Neural cell (in vitro differentiated cells): Measurements from ENCODE around the gene ASAP3. TPM values are rescaled to one million over a fixed set of nuclear protein-coding genes. Genes with fewer than 3 reads are reported as not detected.
A peak's percentile ranks its signal among the peaks of the same experiment; 100 is the strongest.

Experiments
- H2AFZ ChIP-seq: fragments of 200-600, 300-800 bp; sonication (generic), shearing (Covaris generic); 2 replicates; pipeline ENCODE4 v1.6.0; 2014; ENCODE audit warnings: low read depth, mild to moderate bottlenecking, antibody characterized with exemption, low read length, moderate library complexity
- H3F3A ChIP-seq: fragments of 200-600 bp; shearing (Covaris generic); 2 replicates; pipeline ENCODE4 v1.6.1; 2016; ENCODE audit warnings: mild to moderate bottlenecking, moderate library complexity, mixed read lengths, antibody characterized with exemption, low read length; ENCODE audit not compliant: insufficient read depth, poor library complexity, severe bottlenecking
- H3K27ac ChIP-seq: fragments of 200-600, 300-800 bp; sonication (generic), shearing (Covaris generic); 2 replicates; pipeline ENCODE4 v1.5.1; 2014; ENCODE audit warnings: mild to moderate bottlenecking, low read length, moderate library complexity
- H3K27me3 ChIP-seq: fragments of 300-800, 200-600 bp; sonication (generic), shearing (Covaris generic); 2 replicates; pipeline ENCODE4 v1.6.0; 2014; ENCODE audit warnings: mild to moderate bottlenecking, low read depth, low read length, moderate library complexity; ENCODE audit not compliant: insufficient read depth
- H3K36me3 ChIP-seq: fragments of 300-800, 200-600 bp; sonication (generic), shearing (Covaris generic); 2 replicates; pipeline ENCODE4 v1.5.1; 2014; ENCODE audit warnings: mild to moderate bottlenecking, antibody characterized with exemption, low read length, moderate library complexity; ENCODE audit not compliant: insufficient read depth
- H3K4me2 ChIP-seq: fragments of 300-800, 200-600 bp; sonication (generic), shearing (Covaris generic); 2 replicates; pipeline ENCODE4 v1.6.0; 2014; ENCODE audit warnings: mild to moderate bottlenecking, low read length
- H3K4me3 ChIP-seq: fragments of 300-800, 200-600 bp; sonication (generic), shearing (Covaris generic); 2 replicates; pipeline ENCODE4 v1.5.1; 2014; ENCODE audit warnings: mild to moderate bottlenecking, low read length, moderate library complexity
- H3K79me2 ChIP-seq: fragments of 200-600 bp; shearing (Covaris generic); replicated peaks from 2 replicates; pipeline ENCODE4 v1.6.0; 2014; ENCODE audit warnings: mild to moderate bottlenecking, low read length, moderate library complexity; ENCODE audit not compliant: insufficient read depth
- H3K9ac ChIP-seq: fragments of 300-800, 200-600 bp; sonication (generic), shearing (Covaris generic); 2 replicates; pipeline ENCODE4 v1.6.1; 2016; ENCODE audit warnings: mild to moderate bottlenecking, low read length, mixed read lengths
- H3K9me2 ChIP-seq: fragments of 200-600 bp; shearing (Covaris generic); 2 replicates; pipeline ENCODE4 v1.6.1; 2016; ENCODE audit warnings: mild to moderate bottlenecking, low read length, mixed read lengths; ENCODE audit not compliant: insufficient read depth
- H3K9me3 ChIP-seq: fragments of 200-600, 300-800 bp; sonication (generic), shearing (Covaris generic); 2 replicates; pipeline ENCODE4 v1.6.1; 2016; ENCODE audit warnings: mild to moderate bottlenecking, mixed run types, low read length, moderate library complexity, mixed read lengths
- H4K20me1 ChIP-seq: fragments of 200-600 bp; shearing (Covaris generic); 2 replicates; pipeline ENCODE4 v1.6.1; 2016; ENCODE audit warnings: mild to moderate bottlenecking, mixed run types; ENCODE audit not compliant: insufficient read depth
- EP300 ChIP-seq: fragments of 450-650 bp; conservative IDR thresholded peaks from 2 replicates; pipeline ENCODE4 v1.6.1; 2014; ENCODE audit warnings: antibody characterized with exemption, mild to moderate bottlenecking, moderate library complexity; ENCODE audit not compliant: poor library complexity, severe bottlenecking
- EZH2 ChIP-seq: fragments of 200-600, 300-800 bp; shearing (Covaris generic), sonication (generic); IDR thresholded peaks from 2 replicates; pipeline ENCODE4 v1.6.1; 2014; ENCODE audit warnings: antibody characterized with exemption, low read length, borderline replicate concordance, mild to moderate bottlenecking; ENCODE audit not compliant: insufficient read depth, poor library complexity, severe bottlenecking
- MXI1 ChIP-seq: fragments of 450-650 bp; conservative IDR thresholded peaks from 2 replicates; pipeline ENCODE4 v1.6.1; 2014; ENCODE audit warnings: antibody characterized with exemption, mild to moderate bottlenecking; ENCODE audit not compliant: poor library complexity, severe bottlenecking
- POLR2AphosphoS5 ChIP-seq: IDR thresholded peaks from 2 replicates; pipeline ENCODE4 v1.6.1; 2012
- RAD21 ChIP-seq: fragments of 450-650 bp; conservative IDR thresholded peaks from 2 replicates; pipeline ENCODE4 v1.6.1; 2014; ENCODE audit warnings: antibody characterized with exemption, mild to moderate bottlenecking, moderate library complexity
- REST ChIP-seq: IDR thresholded peaks from 2 replicates; pipeline ENCODE4 v1.6.1; 2012; ENCODE audit warnings: borderline replicate concordance
- SMC3 ChIP-seq: fragments of 450-650 bp; conservative IDR thresholded peaks from 2 replicates; pipeline ENCODE4 v1.6.1; 2014; ENCODE audit warnings: antibody characterized with exemption, mild to moderate bottlenecking, moderate library complexity; ENCODE audit not compliant: poor library complexity
- TAF1 ChIP-seq: IDR thresholded peaks from 2 replicates; pipeline ENCODE4 v1.6.1; 2012; ENCODE audit warnings: low read depth
- polyA minus RNA-seq: library from RNA; depleted of rRNA, polyadenylated mRNA; stranded (reverse); fragments of >200 nt; gene quantifications from 2 replicates; pipeline ENCODE4 v1.2.3, GENCODE V29; 2014
- polyA plus RNA-seq: library from polyadenylated mRNA; depleted of rRNA; stranded (reverse); fragments of >200 nt; gene quantifications from 2 replicates; pipeline ENCODE4 v1.2.3, GENCODE V29; 2014
- TF ChIP-seq, protein P1 (sequence below): fragments of 450-650 bp; IDR thresholded peaks from 2 replicates; pipeline ENCODE4 v1.5.1; 2014; ENCODE audit warnings: antibody characterized with exemption, mild to moderate bottlenecking, moderate library complexity; ENCODE audit not compliant: poor library complexity, severe bottlenecking

Gene ASAP3
- polyA plus RNA-seq (14.7 and 24.9 TPM in 2 replicates), polyA minus RNA-seq (14.8 and 15.6 TPM in 2 replicates)

DNA sequence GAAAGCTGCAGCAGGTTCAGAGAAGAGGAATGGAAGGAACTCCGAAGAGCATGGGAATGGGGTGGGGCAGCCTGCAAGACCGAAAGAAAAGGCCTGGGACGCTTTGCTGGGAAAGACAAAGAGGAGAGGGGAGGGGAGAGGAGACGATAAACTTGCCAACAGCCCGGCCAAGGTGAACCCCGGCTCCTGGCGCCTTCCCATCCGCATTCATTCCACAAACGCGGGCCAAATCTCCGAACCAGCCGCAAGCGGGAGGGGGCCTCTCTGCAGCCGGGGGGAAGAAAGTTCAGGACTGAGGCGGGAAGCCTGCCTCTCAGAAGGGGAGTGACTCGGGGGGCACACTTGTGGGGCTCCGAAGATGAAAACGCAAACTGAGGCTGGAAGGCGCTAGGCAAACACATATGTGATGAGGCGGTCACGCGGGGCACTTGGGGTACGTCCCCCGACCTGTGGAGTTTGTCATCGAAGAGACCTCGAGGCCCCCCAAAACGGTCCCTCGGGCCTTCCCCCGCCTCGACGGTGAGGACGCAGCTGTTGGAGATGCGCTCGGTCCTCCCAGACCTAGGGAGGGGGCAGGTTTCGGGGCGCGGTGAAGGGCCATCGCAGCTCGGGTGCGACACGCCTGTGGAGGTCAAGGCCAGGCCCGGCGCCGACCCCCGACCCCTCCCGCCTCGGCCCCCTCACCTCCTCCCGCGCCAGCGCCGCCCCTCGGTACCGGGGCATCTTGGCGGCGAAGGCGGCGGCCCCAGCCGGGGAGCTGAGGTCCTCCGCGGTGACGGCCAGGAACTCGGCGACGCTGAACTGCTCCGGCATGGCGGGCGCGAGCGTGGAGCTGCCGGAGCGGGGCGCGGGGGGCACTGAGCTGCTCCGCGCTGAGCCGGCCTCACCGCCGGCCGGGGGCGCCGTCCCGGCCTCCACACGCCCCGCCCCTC is at the start of gene ASAP3:
Gene ASAP3, minus strand, starts transcription at position 859 of the 932 bp plus-strand sequence. Its CDS starts 46 bp downstream, at position 813.
- Histone ChIP-seq H3K27me3 (no peaks in the 10 kb centered on the region), H3K4me3 (peak within 1 kb of the TSS; percentile 92), H3F3A (no peaks in the 10 kb centered on the region), H3K27ac (no peak within 1 kb of the TSS), H3K9ac (peak within 1 kb of the TSS; percentile 61), H4K20me1 (no peaks in the 10 kb centered on the region), H3K4me2 (peak within 1 kb of the TSS; percentile 52), H3K79me2 (peaks cover 4% of the 10 kb centered on the region), H3K36me3 (no peaks in the 10 kb centered on the region), H3K9me2 (no peaks in the 10 kb centered on the region), H2AFZ (peak within 1 kb of the TSS; percentile 56), H3K9me3 (no peaks in the 10 kb centered on the region)
- TF ChIP-seq RAD21: no peak
- peak; percentile 38 for TF ChIP-seq MXI1
- no peak for TF ChIP-seq EZH2
- no peak for TF ChIP-seq TAF1
- no peak for TF ChIP-seq REST

DNA sequence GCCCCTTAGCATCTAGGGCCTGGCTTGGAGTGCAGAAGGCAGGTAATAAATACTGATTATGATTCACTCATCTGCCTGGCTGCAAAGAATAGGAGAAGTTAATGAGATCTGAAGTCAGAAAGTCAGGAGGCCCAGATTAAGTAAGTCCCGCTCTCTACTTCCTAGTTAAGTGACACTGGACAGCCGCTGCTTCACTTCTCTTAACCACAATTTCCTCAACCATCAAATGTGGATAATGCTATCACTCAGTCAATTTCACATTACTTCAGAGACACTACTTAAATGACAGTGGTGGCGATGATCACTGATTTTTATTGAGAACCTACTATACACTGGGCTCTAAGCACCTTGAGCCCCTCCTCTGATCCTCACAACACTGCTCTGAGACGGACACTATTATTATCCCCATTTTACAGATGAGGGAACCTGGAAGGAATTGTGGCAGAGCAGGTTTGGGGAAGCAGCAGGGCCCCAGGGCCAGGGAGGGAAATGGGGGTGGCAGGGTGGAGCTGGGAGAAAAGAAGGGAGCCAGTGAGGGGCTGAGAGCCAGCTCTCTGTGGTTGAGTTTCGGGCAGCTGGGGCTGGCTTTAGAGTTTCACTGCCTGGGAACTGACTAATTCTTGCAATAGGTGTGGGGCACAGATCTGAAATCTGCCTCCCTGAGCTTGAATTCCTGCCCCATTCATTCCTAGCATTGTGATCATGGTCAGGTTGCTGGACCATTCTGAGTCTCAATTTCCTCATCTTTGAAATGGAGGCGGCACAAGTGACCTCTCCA is 49.5 kb upstream of the ASAP3 start:
- TF ChIP-seq SMC3 (no peak), TAF1 (no peak), RAD21 (no peak), REST (no peak), EP300 (no peak), POLR2AphosphoS5 (no peak), MXI1 (no peak), EZH2 (no peak)
- TF ChIP-seq, protein P1, sequence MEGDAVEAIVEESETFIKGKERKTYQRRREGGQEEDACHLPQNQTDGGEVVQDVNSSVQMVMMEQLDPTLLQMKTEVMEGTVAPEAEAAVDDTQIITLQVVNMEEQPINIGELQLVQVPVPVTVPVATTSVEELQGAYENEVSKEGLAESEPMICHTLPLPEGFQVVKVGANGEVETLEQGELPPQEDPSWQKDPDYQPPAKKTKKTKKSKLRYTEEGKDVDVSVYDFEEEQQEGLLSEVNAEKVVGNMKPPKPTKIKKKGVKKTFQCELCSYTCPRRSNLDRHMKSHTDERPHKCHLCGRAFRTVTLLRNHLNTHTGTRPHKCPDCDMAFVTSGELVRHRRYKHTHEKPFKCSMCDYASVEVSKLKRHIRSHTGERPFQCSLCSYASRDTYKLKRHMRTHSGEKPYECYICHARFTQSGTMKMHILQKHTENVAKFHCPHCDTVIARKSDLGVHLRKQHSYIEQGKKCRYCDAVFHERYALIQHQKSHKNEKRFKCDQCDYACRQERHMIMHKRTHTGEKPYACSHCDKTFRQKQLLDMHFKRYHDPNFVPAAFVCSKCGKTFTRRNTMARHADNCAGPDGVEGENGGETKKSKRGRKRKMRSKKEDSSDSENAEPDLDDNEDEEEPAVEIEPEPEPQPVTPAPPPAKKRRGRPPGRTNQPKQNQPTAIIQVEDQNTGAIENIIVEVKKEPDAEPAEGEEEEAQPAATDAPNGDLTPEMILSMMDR: no peak
- H2AFZ ChIP-seq: no peak overlapping the region
- H4K20me1 ChIP-seq: no peaks in the 10 kb centered on the region

More for the DNA sequence above, 49.5 kb upstream of the ASAP3 start:
- Histone ChIP-seq H3F3A (no peaks in the 10 kb centered on the region), H3K27me3 (no peaks in the 10 kb centered on the region), H3K9me2 (no peaks in the 10 kb centered on the region), H3K79me2 (no peaks in the 10 kb centered on the region), H3K9ac (no peak overlapping the region), H3K27ac (no peak overlapping the region), H3K4me2 (no peak overlapping the region), H3K36me3 (no peaks in the 10 kb centered on the region), H3K9me3 (no peaks in the 10 kb centered on the region), H3K4me3 (no peak overlapping the region)
